ENCODE data around the gene TPP1.

- TF ChIP-seq CTCF (IDR thresholded peaks at IDR 0.05) (no peak), POLR2A (IDR thresholded peaks at IDR 0.05) (no peak)
Observed at GRCh38 chr11:6617315-6617781, 1.9 kb downstream of the TPP1 start.

All from upper lobe of left lung (tissue), 4 donors.